GM12892 (cell line): ENCODE data around the gene PRRT3. TPM values are rescaled to one million over a fixed set of nuclear protein-coding genes. Genes with fewer than 3 reads are reported as not detected.

Source experiments
- DNase-seq: peaks from one replicate; pipeline ENCODE4 v3.0.0; 2011; ENCODE audit not compliant: insufficient read length
- FAIRE-seq: peaks from 2 replicates; lab custom pipeline; 2011; peaks lifted over from hg19 to GRCh38; lab: Jason Lieb, UNC
- POLR2A ChIP-seq: IDR thresholded peaks from 2 replicates; pipeline ENCODE4 v1.6.1; 2011; ENCODE audit warnings: low read depth, low read length, control low read depth
- POLR2AphosphoS5 ChIP-seq: IDR thresholded peaks from 2 replicates; pipeline ENCODE4 v1.6.1; 2011; ENCODE audit warnings: low read depth, low read length, control low read depth
- TAF1 ChIP-seq: IDR thresholded peaks from 2 replicates; pipeline ENCODE4 v1.6.1; 2011; ENCODE audit warnings: low read depth, mild to moderate bottlenecking, control low read depth, low read length, borderline replicate concordance
- polyA plus RNA-seq: library from polyadenylated mRNA; unstranded; fragments of >200 nt; gene quantifications from one replicate; pipeline ENCODE4 v1.2.1, GENCODE V29; 2012; ENCODE audit warnings: missing spikeins, inconsistent platforms; ENCODE audit not compliant: missing spikeins

The PRRT3 gene
- polyA plus RNA-seq, result 6.7 TPM

GRCh38 chr3:9951962-9952805, at the start of gene PRRT3:
TSS of gene PRRT3 (minus strand) at chr3:9952408. CDS start at chr3:9950115, 2,293 bp downstream.
- FAIRE-seq (peak; percentile 69), DNase-seq (peak; percentile 71)
- TF ChIP-seq POLR2A (peak; percentile 32; the same call in 1 of the 2 replicates), TAF1 (no peak)

DNA sequence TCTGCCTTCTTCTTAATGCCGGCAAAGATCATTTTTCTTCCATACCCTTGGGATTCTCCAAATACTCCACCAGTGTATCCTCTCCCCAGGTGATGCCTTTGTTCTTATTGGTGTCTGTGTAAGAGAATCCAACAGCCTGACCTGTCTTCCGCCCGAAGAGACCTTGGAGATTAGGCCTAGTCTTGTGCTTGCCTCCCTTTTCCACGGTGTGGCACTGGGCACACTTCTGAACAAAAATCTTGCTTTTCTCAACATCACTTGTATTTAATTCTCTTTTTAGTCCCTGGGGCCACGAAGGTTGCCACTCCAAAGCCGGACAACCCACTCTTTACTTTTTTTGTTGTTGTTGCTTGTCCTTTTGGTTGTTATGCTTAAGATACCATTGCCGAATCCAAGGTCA, 48.5 kb upstream of the PRRT3 start:
- no peak for FAIRE-seq
- DNase-seq, result no peak
- TF ChIP-seq TAF1 (no peak), POLR2AphosphoS5 (no peak)

DNA sequence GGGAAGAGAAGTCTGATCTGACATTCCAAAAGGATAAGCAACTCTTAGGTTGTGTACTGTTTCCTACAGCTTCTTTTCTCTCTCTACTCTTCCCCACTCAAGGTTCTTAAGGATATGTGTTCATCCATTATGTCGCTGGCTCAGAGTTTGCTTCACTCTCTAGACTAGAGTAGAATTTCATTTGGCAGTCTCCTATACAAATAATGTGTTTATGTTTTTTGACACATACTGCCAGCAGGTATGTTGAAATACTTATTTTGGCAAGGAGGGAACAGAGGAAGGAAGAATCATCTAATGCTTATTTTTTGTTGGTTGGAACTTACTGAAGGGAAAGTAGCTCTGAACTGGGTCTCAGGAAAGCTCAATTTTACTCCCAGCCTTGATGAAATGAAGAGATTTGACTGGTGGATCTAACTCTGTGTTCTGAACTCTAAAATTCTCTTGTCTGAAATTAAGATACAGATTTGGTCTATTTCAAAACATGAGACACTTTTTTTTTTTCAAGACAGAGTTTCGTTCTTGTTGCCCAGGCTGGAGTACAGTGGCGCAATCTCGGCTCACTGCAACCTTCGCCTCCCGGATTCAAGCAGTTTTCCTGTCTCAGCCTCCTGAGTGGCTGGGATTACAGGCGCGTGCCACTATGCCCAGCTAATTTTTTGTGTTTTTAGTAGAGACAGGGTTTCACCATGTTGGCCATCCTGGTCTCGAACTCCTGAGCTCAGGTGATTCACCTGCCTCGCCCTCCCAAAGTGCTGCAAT, 42.1 kb upstream of the PRRT3 start:
- TF ChIP-seq POLR2AphosphoS5 (no peak), POLR2A (no peak), TAF1 (no peak)
- FAIRE-seq, result no peak
- no peak for DNase-seq

DNA sequence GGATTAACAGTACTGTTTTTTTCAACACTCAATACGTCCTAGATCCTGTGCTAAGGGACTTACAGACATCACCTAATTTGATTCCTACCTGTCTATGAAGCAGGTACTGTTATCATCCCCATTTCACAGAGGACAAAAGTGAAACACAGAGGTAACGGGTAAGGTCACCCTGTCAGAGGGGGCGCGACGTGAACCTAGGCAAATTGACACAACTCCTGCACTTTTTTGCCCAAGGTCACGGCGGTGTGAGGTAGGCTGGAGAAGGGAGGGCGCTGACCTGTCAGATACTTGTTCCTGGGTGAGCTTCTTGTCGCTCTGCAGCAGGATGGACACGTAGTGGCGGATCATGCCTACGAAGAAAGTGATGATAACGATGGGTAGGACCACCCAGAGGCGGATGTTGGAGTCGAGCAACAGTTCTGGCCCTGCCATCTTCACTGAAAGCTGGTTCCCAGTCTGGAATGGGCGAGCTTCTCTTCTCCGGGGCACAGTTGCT, 34.1 kb upstream of the PRRT3 start:
- no peak for DNase-seq
- peak; percentile 70 for FAIRE-seq
- TF ChIP-seq POLR2AphosphoS5 (no peak), POLR2A (no peak), TAF1 (no peak)

DNA sequence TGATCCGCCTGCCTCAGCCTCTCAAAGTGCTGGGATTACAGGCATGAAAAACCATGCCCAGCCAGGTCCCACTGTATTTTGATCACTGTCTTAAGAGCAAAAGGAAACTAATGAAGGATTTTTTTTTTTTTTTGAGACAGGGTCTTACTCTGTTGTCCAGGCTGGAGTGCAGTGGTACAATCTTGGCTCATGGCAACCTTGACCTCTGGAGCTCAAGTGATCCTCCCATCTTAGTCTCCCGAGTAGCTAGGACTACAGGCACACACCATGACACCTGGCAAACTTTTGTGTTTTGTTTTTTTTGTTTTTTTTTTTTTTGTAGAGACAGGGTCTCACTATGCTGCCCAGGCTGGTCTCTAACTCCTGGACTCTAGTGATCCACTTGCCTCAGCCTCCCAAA, 28.0 kb upstream of the PRRT3 start:
- DNase-seq (no peak), FAIRE-seq (no peak)
- TF ChIP-seq TAF1, result no peak
- no peak for TF ChIP-seq POLR2A
- no peak for TF ChIP-seq POLR2AphosphoS5

- TF ChIP-seq POLR2AphosphoS5, result no peak
- TF ChIP-seq POLR2A, result no peak
- TF ChIP-seq TAF1, result no peak
- no peak for DNase-seq
- FAIRE-seq, result no peak
Measured at GRCh38 chr3:9978710-9979305, 26.6 kb upstream of the PRRT3 start.

DNA sequence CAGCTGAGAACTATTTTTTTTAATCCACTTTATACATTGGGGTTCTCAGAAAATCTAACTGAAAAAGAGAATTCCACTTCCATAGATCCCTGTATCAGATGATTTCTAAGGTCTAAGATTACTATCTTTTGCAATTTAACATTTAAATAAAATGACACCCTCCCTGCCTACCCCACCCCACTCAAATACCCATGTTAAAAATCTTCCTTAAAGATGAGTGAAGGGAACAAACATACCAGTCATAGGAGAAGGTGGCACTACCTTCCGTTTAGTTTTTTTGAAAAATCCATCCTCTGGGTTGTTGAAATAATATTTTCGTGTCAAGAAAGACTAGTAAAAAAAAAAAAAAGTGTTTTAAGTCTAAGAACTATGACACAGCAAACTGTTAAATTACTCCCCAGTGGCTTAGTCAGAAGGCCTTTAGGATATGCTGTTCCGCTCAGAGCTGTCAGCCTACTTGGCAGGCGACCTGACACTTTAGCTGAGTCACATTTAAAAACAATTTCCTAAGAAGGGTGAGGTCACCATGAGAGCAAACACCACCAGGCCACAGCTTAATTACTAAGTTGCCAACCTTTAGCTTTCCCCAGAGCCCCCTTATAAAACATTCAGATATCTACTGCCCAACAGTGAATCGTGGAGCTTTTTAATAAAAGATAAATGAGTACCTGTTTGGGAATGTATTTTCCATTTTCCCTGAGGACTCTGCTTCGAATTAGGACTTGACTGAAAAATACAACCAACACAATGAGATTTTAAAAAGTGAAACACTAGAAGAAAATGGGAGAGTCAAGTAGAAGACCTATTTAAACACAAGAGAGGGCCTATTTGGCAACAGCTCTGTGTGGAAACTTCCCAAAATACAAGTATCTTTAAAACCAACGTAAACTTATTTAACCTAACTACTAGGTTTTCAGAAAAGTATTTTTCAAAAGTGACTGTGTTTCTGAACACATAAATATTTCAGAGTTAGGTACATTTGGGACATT, 24.8 kb upstream of the PRRT3 start:
- DNase-seq (no peak), FAIRE-seq (no peak)
- TF ChIP-seq TAF1, result no peak
- TF ChIP-seq POLR2A, result no peak
- no peak for TF ChIP-seq POLR2AphosphoS5

DNA sequence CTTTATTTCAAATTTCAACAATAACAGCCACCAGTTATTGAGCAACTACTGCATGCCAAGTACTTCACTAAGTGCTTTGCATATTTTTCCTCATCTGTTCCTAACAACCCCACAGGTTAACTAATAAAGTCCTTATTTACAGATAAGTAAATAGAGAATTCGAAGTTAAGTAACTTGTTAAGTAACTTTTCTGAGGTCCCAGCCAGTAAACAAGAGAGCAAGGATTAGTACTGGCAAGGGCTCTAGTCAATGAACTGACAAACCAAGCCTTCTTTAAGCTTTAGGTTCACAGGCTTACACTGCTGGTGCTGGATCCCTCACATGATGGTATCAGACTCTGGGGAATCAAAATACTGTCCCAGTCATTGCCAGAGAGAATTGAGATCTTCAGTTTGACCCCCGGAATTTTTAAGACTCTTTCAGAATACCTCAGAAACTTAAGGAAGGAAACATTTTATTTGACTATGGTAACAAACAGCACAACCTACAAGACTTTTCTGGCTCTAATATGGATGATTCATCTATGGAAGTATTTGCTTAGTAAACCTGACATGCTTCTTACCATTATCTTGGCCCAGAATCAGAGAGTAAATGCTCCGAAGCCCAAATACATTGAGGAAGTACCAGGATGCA, 17.9 kb upstream of the PRRT3 start:
- TF ChIP-seq POLR2A (no peak), TAF1 (no peak), POLR2AphosphoS5 (no peak)
- no peak for FAIRE-seq
- no peak for DNase-seq

DNA sequence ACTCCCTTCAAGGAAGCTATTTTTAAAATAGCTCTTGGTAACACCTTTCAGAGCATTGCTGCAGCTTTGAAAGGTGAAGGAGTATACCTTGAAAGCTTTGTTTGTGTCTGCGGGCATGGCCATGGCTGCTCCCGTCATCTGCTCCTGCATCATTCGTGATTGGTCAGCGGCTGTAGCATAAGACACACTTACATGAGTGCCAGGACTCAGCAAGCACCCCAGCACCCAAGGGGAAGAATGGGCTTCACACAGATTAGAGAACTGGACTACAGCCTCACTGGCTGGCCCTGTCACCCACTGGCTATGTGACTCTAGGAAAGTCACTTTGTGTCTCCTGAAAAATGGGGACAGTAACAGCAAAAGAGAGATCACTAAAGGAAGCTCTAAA, 17.4 kb upstream of the PRRT3 start:
- no peak for TF ChIP-seq POLR2AphosphoS5
- no peak for TF ChIP-seq TAF1
- TF ChIP-seq POLR2A, result no peak
- no peak for FAIRE-seq
- DNase-seq, result no peak

- DNase-seq (no peak), FAIRE-seq (no peak)
- TF ChIP-seq POLR2AphosphoS5 (no peak), TAF1 (no peak), POLR2A (no peak)
Measured at GRCh38 chr3:9966841-9967240, 14.6 kb upstream of the PRRT3 start.
